HepG2 (cell line): ENCODE results near the gene ZFP36L2. TPM values are rescaled to one million over a fixed set of nuclear protein-coding genes. Genes with fewer than 3 reads are reported as not detected.

Experiments
- CEBPB ChIP-seq: IDR thresholded peaks from 2 replicates; pipeline ENCODE4 v1.6.1; 2011; ENCODE audit warnings: low read depth, low read length, improper control_type of control experiment, borderline replicate concordance
- FOXC1 ChIP-seq: sonication (generic); formaldehyde crosslinking; IDR thresholded peaks from 2 replicates; pipeline ENCODE4 v1.8.0; 2022; ENCODE audit warnings: mild to moderate bottlenecking, missing genetic modification reagents, borderline replicate concordance
- HMGXB3 ChIP-seq: sonication (generic); formaldehyde crosslinking; IDR thresholded peaks from 2 replicates; pipeline ENCODE4 v1.4.0; 2020; ENCODE audit warnings: missing genetic modification reagents, borderline replicate concordance
- MEIS2 ChIP-seq: sonication (generic); formaldehyde crosslinking; IDR thresholded peaks from 2 replicates; pipeline ENCODE4 v1.9.0; 2021; ENCODE audit warnings: mild to moderate bottlenecking, missing genetic modification reagents
- NFATC3 ChIP-seq: sonication (generic); formaldehyde crosslinking; IDR thresholded peaks from 2 replicates; pipeline ENCODE4 v1.5.1; 2020; ENCODE audit warnings: mild to moderate bottlenecking, missing genetic modification reagents
- NFYC ChIP-seq: IDR thresholded peaks from 2 replicates; pipeline ENCODE4 v1.6.1; 2016; ENCODE audit warnings: missing genetic modification reagents, missing compliant biosample characterization
- PRPF4 ChIP-seq: fragments of 200-400 bp; formaldehyde crosslinking; IDR thresholded peaks from 2 replicates; pipeline ENCODE4 v1.6.1; 2016; ENCODE audit warnings: low read length, low read depth; ENCODE audit not compliant: poor library complexity, severe bottlenecking
- ZBTB46 ChIP-seq: sonication (generic); formaldehyde crosslinking; IDR thresholded peaks from 2 replicates; pipeline ENCODE4 v1.4.0; 2020; ENCODE audit warnings: mild to moderate bottlenecking, missing genetic modification reagents, borderline replicate concordance
- ZNF335 ChIP-seq: sonication (generic); formaldehyde crosslinking; IDR thresholded peaks from 2 replicates; pipeline ENCODE4 v1.4.0; 2020; ENCODE audit warnings: missing genetic modification reagents
- ZNF343 ChIP-seq: sonication (generic); formaldehyde crosslinking; IDR thresholded peaks from 2 replicates; pipeline ENCODE4 v1.4.0; 2020; ENCODE audit warnings: mild to moderate bottlenecking, missing genetic modification reagents
- ZNF44 ChIP-seq: sonication (generic); formaldehyde crosslinking; IDR thresholded peaks from 2 replicates; pipeline ENCODE4 v1.5.1; 2020; ENCODE audit warnings: mild to moderate bottlenecking, missing genetic modification reagents
- ZNF552 ChIP-seq: sonication (generic); formaldehyde crosslinking; IDR thresholded peaks from 2 replicates; pipeline ENCODE4 v1.9.0; 2022; ENCODE audit warnings: missing genetic modification reagents, mild to moderate bottlenecking, borderline replicate concordance
- ZNF616 ChIP-seq: sonication (generic); formaldehyde crosslinking; IDR thresholded peaks from 2 replicates; pipeline ENCODE4 v1.5.0; 2020; ENCODE audit warnings: low read depth, mild to moderate bottlenecking, missing genetic modification reagents
- ZNF660 ChIP-seq: sonication (generic); formaldehyde crosslinking; IDR thresholded peaks from 2 replicates; pipeline ENCODE4 v1.5.1; 2020; ENCODE audit warnings: mild to moderate bottlenecking, low read depth, missing genetic modification reagents, borderline replicate concordance
- ZZZ3 ChIP-seq: sonication (generic); formaldehyde crosslinking; IDR thresholded peaks from 2 replicates; pipeline ENCODE4 v1.4.0; 2020; ENCODE audit warnings: missing genetic modification reagents, mild to moderate bottlenecking, borderline replicate concordance
- polyA plus RNA-seq, 8 experiments: library from polyadenylated mRNA; depleted of rRNA in 3 of 8; stranded (reverse) in 7 of 8; unstranded in 1 of 8; fragments of >200 nt; fragmentation: Illumina TruSeq in 4 of 8; extraction: Trizol in 4 of 8; gene quantifications; 2 replicates each; pipeline versions ENCODE4 v1.2.1 to v1.2.3, GENCODE V29; 2011 to 2016; ENCODE audit warnings: low read depth in 4 of 8, missing spikeins in 1 of 8, mixed read lengths in 1 of 8; ENCODE audit not compliant: insufficient read depth in 1 of 8
- total RNA-seq, 5 experiments: library from RNA; depleted of rRNA; stranded (reverse); fragments of >200 nt; fragmentation: Illumina TruSeq; extraction: Trizol; gene quantifications; 2 replicates each; pipeline ENCODE4 v1.2.3, GENCODE V29; 2016; ENCODE audit warnings: low read depth in 1 of 5
- TF ChIP-seq, protein P1 (sequence below): IDR thresholded peaks from 2 replicates; pipeline ENCODE4 v1.6.1; 2016; ENCODE audit warnings: missing compliant biosample characterization, missing genetic modification reagents, borderline replicate concordance
- TF ChIP-seq, protein P2 (sequence below): sonication (generic); formaldehyde crosslinking; IDR thresholded peaks from 2 replicates; pipeline ENCODE4 v1.5.0; 2020; ENCODE audit warnings: mild to moderate bottlenecking, missing genetic modification reagents, moderate library complexity
- TF ChIP-seq, protein P3 (sequence below): sonication (generic); IDR thresholded peaks from 2 replicates; pipeline ENCODE4 v1.6.1; 2016; ENCODE audit warnings: low read depth, borderline replicate concordance

The ZFP36L2 gene
- total and polyA plus RNA-seq, 2 of the 13 experiments (the other 11 are each of a cell fraction or from before 2014, with no cell fraction given) = 11.2 to 21.8 TPM

- TF ChIP-seq, protein P1, sequence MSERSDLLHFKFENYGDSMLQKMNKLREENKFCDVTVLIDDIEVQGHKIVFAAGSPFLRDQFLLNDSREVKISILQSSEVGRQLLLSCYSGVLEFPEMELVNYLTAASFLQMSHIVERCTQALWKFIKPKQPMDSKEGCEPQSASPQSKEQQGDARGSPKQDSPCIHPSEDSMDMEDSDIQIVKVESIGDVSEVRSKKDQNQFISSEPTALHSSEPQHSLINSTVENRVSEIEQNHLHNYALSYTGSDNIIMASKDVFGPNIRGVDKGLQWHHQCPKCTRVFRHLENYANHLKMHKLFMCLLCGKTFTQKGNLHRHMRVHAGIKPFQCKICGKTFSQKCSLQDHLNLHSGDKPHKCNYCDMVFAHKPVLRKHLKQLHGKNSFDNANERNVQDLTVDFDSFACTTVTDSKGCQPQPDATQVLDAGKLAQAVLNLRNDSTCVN (CRISPR knock-in tag) = no peak; the same call in 1 of the 2 replicates
- TF ChIP-seq, protein P2, sequence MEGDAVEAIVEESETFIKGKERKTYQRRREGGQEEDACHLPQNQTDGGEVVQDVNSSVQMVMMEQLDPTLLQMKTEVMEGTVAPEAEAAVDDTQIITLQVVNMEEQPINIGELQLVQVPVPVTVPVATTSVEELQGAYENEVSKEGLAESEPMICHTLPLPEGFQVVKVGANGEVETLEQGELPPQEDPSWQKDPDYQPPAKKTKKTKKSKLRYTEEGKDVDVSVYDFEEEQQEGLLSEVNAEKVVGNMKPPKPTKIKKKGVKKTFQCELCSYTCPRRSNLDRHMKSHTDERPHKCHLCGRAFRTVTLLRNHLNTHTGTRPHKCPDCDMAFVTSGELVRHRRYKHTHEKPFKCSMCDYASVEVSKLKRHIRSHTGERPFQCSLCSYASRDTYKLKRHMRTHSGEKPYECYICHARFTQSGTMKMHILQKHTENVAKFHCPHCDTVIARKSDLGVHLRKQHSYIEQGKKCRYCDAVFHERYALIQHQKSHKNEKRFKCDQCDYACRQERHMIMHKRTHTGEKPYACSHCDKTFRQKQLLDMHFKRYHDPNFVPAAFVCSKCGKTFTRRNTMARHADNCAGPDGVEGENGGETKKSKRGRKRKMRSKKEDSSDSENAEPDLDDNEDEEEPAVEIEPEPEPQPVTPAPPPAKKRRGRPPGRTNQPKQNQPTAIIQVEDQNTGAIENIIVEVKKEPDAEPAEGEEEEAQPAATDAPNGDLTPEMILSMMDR = peak; percentile 48
- TF ChIP-seq ZNF343 (CRISPR knock-in tag) = peak; percentile 81; the same call in 1 of the 2 replicates
- TF ChIP-seq ZNF44 = no peak
- peak; percentile 49 for TF ChIP-seq NFYC (CRISPR knock-in tag)
- no peak for TF ChIP-seq PRPF4
- peak; percentile 63 for TF ChIP-seq ZZZ3
- peak; percentile 74 for TF ChIP-seq ZNF335 (CRISPR knock-in tag)
- TF ChIP-seq FOXC1 (CRISPR knock-in tag) = peak; percentile 87
- 0 out of 2 replicates have a peak, but pooled peaks have one; percentile 52 for TF ChIP-seq HMGXB3
- TF ChIP-seq ZNF552 (CRISPR knock-in tag) = no peak
- 0 out of 2 replicates have a peak, but pooled peaks have one; percentile 30 for TF ChIP-seq ZNF616 (CRISPR knock-in tag)
- TF ChIP-seq ZBTB46 (CRISPR knock-in tag) = 0 out of 2 replicates have a peak, but pooled peaks have one; percentile 29
- TF ChIP-seq MEIS2 (CRISPR knock-in tag) = peak; percentile 90
- no peak for TF ChIP-seq NFATC3
- TF ChIP-seq, protein P3, sequence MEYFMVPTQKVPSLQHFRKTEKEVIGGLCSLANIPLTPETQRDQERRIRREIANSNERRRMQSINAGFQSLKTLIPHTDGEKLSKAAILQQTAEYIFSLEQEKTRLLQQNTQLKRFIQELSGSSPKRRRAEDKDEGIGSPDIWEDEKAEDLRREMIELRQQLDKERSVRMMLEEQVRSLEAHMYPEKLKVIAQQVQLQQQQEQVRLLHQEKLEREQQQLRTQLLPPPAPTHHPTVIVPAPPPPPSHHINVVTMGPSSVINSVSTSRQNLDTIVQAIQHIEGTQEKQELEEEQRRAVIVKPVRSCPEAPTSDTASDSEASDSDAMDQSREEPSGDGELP = peak; percentile 78; the same call in 1 of the 2 replicates
- TF ChIP-seq CEBPB = peak; percentile 61; the same call in 1 of the 2 replicates
- no peak for TF ChIP-seq ZNF660
These were observed 15.7 kb downstream of the ZFP36L2 start (continued) for GRCh38 chr2:43210467-43211303.
